Immature natural killer cell (primary cell): Measurements from ENCODE around the gene CBL. TPM values are rescaled to one million over a fixed set of nuclear protein-coding genes. Genes with fewer than 3 reads are reported as not detected.
"Not testable (repeated sequence)": the region's sequence is repeated elsewhere in the genome, so short reads cannot be mapped to it uniquely, and the experiment has no call there.

Experiments used
- DNase-seq, 3 donors: peaks; one replicate each; pipeline ENCODE4 v3.0.0; 2022; ENCODE audit warnings: mixed read lengths in 1 of 3
- H3K27ac Mint-ChIP-seq, 6 donors: one replicate each; pipeline ENCODE4 v1.8.0; 2020; ENCODE audit warnings: mixed read lengths in 6 of 6, mild to moderate bottlenecking in 5 of 6, inconsistent platforms in 4 of 6, moderate library complexity in 3 of 6
- H3K27me3 Mint-ChIP-seq, 3 donors: one replicate each; pipeline ENCODE4 v1.8.0; 2020 to 2021; ENCODE audit warnings: low read depth in 3 of 3, mild to moderate bottlenecking in 3 of 3, mixed read lengths in 3 of 3, moderate library complexity in 3 of 3, inconsistent platforms in 1 of 3
- H3K36me3 Mint-ChIP-seq, 3 donors: one replicate each; pipeline ENCODE4 v1.8.0; 2020; ENCODE audit warnings: mixed read lengths in 3 of 3, inconsistent platforms in 2 of 3, mild to moderate bottlenecking in 2 of 3
- H3K4me1 Mint-ChIP-seq, 2 donors: one replicate each; pipeline ENCODE4 v1.8.0; 2020; ENCODE audit warnings: inconsistent platforms in 2 of 2, mild to moderate bottlenecking in 2 of 2, mixed read lengths in 2 of 2, moderate library complexity in 1 of 2
- H3K4me3 Mint-ChIP-seq, 5 donors: one replicate each; pipeline ENCODE4 v1.8.0; 2020; ENCODE audit warnings: mild to moderate bottlenecking in 5 of 5, mixed read lengths in 5 of 5, inconsistent platforms in 3 of 5, moderate library complexity in 3 of 5
- H3K9me3 Mint-ChIP-seq, 6 donors: one replicate each; pipeline ENCODE4 v1.8.0; 2020; ENCODE audit warnings: mild to moderate bottlenecking in 6 of 6, mixed read lengths in 6 of 6, inconsistent platforms in 4 of 6, moderate library complexity in 3 of 6
- polyA plus RNA-seq, 3 donors: library from polyadenylated mRNA; unstranded; fragments of 300-500 nt; fragmentation: Illumina TruSeq; gene quantifications; one replicate each; pipeline ENCODE4 v1.2.3, GENCODE V29; 2021

The CBL gene
- polyA plus RNA-seq, 3 donors from 2014 or later = 1.1 to 9.6 (median 5.0) TPM

GRCh38 chr11:119190531-119190930 lies 15.6 kb upstream of the CBL start:
- no peak overlapping the region for H3K27ac Mint-ChIP-seq
- H3K4me1 Mint-ChIP-seq = no peaks in the 10 kb centered on the region
- H3K36me3 Mint-ChIP-seq = no peaks in the 10 kb centered on the region
- H3K4me3 Mint-ChIP-seq = no peak overlapping the region
- H3K9me3 Mint-ChIP-seq = no peaks in the 10 kb centered on the region
- DNase-seq = no peak
- peaks cover 2 to 11% (median 3%) of the 10 kb centered on the region in 3 donors for H3K27me3 Mint-ChIP-seq

DNA sequence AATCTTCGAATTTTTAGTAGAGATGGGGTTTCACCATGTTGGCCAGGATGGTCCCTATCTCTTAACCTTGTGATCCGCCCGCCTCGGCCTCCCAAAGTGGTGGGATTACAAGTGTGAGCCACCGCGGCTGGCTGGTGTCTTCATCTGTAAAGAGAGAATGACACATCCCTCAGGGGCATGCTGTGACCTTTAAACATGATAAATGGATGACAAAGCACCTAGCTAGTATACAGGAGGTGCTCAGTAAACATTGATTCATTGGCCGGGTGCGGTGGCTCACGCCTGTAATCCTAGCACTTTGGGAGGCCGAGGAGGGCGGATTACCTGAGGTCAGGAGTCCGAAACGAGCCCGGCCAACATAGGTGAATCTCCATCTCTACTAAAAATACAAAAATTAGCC lies 14.9 kb upstream of the CBL start:
- H3K27ac Mint-ChIP-seq, H3K9me3 Mint-ChIP-seq, DNase-seq, H3K4me1 Mint-ChIP-seq, H3K36me3 Mint-ChIP-seq, H3K4me3 Mint-ChIP-seq: not testable (repeated sequence)
- peaks cover 2 to 15% (median 3%) of the 10 kb centered on the region in 3 donors for H3K27me3 Mint-ChIP-seq

DNA sequence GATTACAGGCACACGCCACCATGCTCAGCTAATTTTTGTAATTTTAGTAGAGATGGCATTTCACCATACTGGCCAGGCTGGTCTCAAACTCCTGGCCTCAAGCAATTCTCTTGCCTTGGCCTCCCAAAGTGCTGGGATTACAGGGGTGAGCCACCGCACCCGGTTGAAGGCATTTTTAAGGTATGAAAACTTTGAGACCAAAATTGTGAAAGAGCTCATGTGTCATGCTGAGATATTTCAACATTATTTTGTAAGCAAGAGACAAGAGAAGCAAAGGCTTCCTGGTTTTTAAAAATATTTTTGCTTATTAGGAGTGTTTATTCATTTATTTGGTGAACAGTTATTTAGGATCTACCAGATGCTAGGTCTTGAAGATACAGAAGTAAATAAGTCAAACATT lies 14.0 kb upstream of the CBL start:
- H3K9me3 Mint-ChIP-seq = no peaks in the 10 kb centered on the region
- H3K27me3 Mint-ChIP-seq = peaks cover 2 to 14% (median 3%) of the 10 kb centered on the region in 3 donors
- H3K4me3 Mint-ChIP-seq = no peak overlapping the region
- no peak for DNase-seq
- no peaks in the 10 kb centered on the region for H3K36me3 Mint-ChIP-seq
- H3K4me1 Mint-ChIP-seq = peaks cover 0 to 6% of the 10 kb centered on the region in 2 donors
- H3K27ac Mint-ChIP-seq = no peak overlapping the region

- Mint-ChIP-seq H3K4me1 (peaks cover 0 to 6% of the 10 kb centered on the region in 2 donors), H3K9me3 (no peaks in the 10 kb centered on the region), H3K27ac (no peak overlapping the region), H3K27me3 (peaks cover 2 to 14% (median 2%) of the 10 kb centered on the region in 3 donors), H3K36me3 (no peaks in the 10 kb centered on the region), H3K4me3 (no peak overlapping the region)
- DNase-seq = no peak
Measured at GRCh38 chr11:119193001-119193400, 13.1 kb upstream of the CBL start.

- peaks cover 0 to 12% (median 2%) of the 10 kb centered on the region in 3 donors for H3K27me3 Mint-ChIP-seq
Measured at GRCh38 chr11:119193626-119194025, 12.5 kb upstream of the CBL start.

GRCh38 chr11:119194811-119195440 lies 11.2 kb upstream of the CBL start:
- no peaks in the 10 kb centered on the region for H3K9me3 Mint-ChIP-seq
- no peak for DNase-seq
- no peak overlapping the region for H3K27ac Mint-ChIP-seq
- H3K27me3 Mint-ChIP-seq = peaks cover 0 to 6% (median 2%) of the 10 kb centered on the region in 3 donors
- peaks cover 0 to 6% of the 10 kb centered on the region in 2 donors for H3K4me1 Mint-ChIP-seq
- no peaks in the 10 kb centered on the region for H3K36me3 Mint-ChIP-seq
- H3K4me3 Mint-ChIP-seq = no peak overlapping the region

More at GRCh38 chr11:119193626-119194025, 12.5 kb upstream of the CBL start:
- Mint-ChIP-seq H3K4me1 (peaks cover 0 to 6% of the 10 kb centered on the region in 2 donors), H3K27ac (no peak overlapping the region), H3K4me3 (no peak overlapping the region), H3K36me3 (no peaks in the 10 kb centered on the region), H3K9me3 (no peaks in the 10 kb centered on the region)
- no peak for DNase-seq

DNA sequence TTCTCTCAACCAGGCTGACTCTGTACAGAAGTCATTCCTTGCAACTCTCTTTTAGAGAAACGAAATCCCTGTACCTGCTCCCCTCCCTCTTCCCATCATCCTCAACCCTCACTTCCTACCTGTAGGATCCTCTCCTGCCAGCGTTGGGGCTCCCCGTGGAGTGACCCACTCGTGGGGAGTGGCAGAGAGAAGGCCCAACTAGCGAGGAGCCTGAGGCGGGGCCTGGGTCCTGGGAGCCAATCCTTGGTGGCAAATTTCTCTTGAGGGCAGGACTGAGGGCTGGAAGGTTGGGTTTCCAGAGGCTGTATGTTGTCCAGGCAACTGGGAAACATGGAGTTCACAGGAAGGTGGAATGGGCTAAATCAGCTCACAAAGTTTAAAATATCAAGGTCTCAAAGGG lies 10.5 kb upstream of the CBL start:
- peaks cover 2 to 6% (median 2%) of the 10 kb centered on the region in 3 donors for H3K27me3 Mint-ChIP-seq
- no peaks in the 10 kb centered on the region for H3K36me3 Mint-ChIP-seq
- DNase-seq = no peak
- peaks cover 0 to 6% of the 10 kb centered on the region in 2 donors for H3K4me1 Mint-ChIP-seq
- no peak overlapping the region for H3K27ac Mint-ChIP-seq
- H3K4me3 Mint-ChIP-seq = no peak overlapping the region
- no peaks in the 10 kb centered on the region for H3K9me3 Mint-ChIP-seq

- H3K4me1 Mint-ChIP-seq = peaks cover 0 to 6% of the 10 kb centered on the region in 2 donors
- peak; percentile 62 to 68 (median 63) for DNase-seq
- no peak overlapping the region for H3K4me3 Mint-ChIP-seq
- H3K36me3 Mint-ChIP-seq = no peaks in the 10 kb centered on the region
- peaks cover 2 to 8% (median 2%) of the 10 kb centered on the region in 3 donors for H3K27me3 Mint-ChIP-seq
- no peaks in the 10 kb centered on the region for H3K9me3 Mint-ChIP-seq
- H3K27ac Mint-ChIP-seq = no peak overlapping the region
Measured at GRCh38 chr11:119196833-119197483, 9.2 kb upstream of the CBL start.

- peaks cover 0 to 12% (median 2%) of the 10 kb centered on the region in 3 donors for H3K27me3 Mint-ChIP-seq
- no peaks in the 10 kb centered on the region for H3K9me3 Mint-ChIP-seq
- no peak overlapping the region for H3K27ac Mint-ChIP-seq
- H3K4me1 Mint-ChIP-seq = peaks cover 0 to 6% of the 10 kb centered on the region in 2 donors
- no peaks in the 10 kb centered on the region for H3K36me3 Mint-ChIP-seq
- H3K4me3 Mint-ChIP-seq = no peak overlapping the region
- no peak for DNase-seq
Measured at GRCh38 chr11:119198925-119199324, 7.2 kb upstream of the CBL start.

DNA sequence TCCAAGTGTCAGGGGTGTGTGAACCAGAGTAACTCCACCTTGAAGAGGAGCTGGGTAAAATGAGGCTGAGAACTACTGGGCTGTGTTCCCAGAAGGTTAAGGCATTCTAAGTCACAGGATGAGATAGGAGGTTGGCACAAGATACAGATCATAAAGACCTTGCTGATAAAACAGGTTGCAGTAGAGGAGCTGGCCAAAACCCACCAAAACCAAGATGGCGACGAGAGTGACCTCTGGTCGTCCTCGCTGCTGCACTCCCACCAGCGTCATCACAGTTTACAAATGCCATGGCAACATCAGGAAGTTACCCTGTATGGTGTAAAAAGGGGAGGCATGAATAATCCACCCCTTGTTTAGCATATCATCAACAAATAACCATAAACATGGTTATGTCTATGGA lies 4.9 kb upstream of the CBL start:
- not testable (repeated sequence) for DNase-seq, H3K9me3 Mint-ChIP-seq, H3K4me3 Mint-ChIP-seq, H3K36me3 Mint-ChIP-seq
- Mint-ChIP-seq H3K27ac (peak overlapping the region in 1 of 6 donors; percentile 30), H3K27me3 (peaks cover 3 to 13% (median 5%) of the 10 kb centered on the region in 3 donors), H3K4me1 (peaks cover 8 to 21% of the 10 kb centered on the region in 2 donors)

GRCh38 chr11:119202554-119202953 lies 3.6 kb upstream of the CBL start:
- Mint-ChIP-seq H3K27me3 (peaks cover 5 to 20% (median 7%) of the 10 kb centered on the region in 3 donors), H3K4me1 (peaks cover 15 to 26% of the 10 kb centered on the region in 2 donors), H3K27ac (no peak overlapping the region), H3K9me3 (no peaks in the 10 kb centered on the region), H3K4me3 (no peak overlapping the region), H3K36me3 (no peaks in the 10 kb centered on the region)
- DNase-seq = no peak

DNA sequence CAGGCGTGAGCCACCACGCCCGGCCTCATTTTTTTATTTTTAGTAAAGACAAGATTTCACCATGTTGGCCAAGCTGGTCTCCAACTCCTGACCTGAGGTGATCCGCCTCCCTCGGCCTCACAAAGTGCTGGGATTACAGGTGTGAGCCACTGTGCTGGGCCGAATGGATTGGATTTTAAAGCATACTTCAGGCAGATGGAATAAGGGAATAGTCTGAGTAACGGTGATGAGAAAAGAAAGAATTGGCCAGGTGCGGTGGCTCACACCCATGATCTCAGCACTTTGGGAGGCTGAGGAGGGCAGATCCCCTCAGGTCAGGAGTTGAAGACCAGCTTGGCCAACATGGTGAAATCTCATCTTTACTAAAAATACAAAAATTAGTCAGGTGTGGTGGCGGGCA lies 2.1 kb upstream of the CBL start:
- no peak overlapping the region for H3K4me3 Mint-ChIP-seq
- H3K4me1 Mint-ChIP-seq = peaks cover 21 to 36% of the 10 kb centered on the region in 2 donors
- peak overlapping the region in 1 of 6 donors; percentile 68 for H3K27ac Mint-ChIP-seq

DNA sequence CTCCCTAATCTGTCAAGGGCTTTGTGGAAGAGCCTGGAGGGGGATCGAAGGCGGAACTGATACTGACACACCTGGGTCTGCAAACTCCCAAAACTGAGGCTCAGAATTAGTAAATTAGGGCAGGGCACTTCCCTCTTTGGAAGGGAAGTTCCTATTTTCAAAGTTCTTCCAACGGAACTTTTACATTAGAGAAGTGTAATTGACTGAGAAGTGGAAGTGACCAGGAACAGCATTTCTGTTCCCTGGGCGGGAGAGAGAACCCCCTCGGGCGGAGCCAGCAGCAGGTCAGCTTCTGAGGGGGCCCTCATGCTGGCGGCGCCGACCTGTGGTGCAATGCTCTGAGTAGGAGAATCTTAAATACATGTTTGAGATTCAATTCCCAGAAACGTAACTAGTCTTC lies 1.1 kb upstream of the CBL start:
- Mint-ChIP-seq H3K36me3 (no peaks in the 10 kb centered on the region), H3K4me3 (peak overlapping the region; percentile 34 to 84 (median 64)), H3K27ac (peak overlapping the region in 5 of 6 donors; percentile 40 to 71 (median 66)), H3K9me3 (no peaks in the 10 kb centered on the region), H3K4me1 (peaks cover 21 to 44% of the 10 kb centered on the region in 2 donors), H3K27me3 (peaks cover 5 to 20% (median 7%) of the 10 kb centered on the region in 3 donors)
- DNase-seq = no peak

More for the DNA sequence above, 2.1 kb upstream of the CBL start:
- H3K9me3 Mint-ChIP-seq = no peaks in the 10 kb centered on the region
- DNase-seq = no peak
- H3K27me3 Mint-ChIP-seq = peaks cover 5 to 20% (median 7%) of the 10 kb centered on the region in 3 donors
- H3K36me3 Mint-ChIP-seq = no peaks in the 10 kb centered on the region
